Stimulated activated CD4-positive, alpha-beta T cell treated with anti-CD3 and anti-CD28 coated beads, Interleukin-2, amount 100 ng/mL, for 4 hours (primary cell): ENCODE measurements around the gene RRP36.

Experiments used
- DNase-seq: peaks from one replicate; pipeline ENCODE4 v3.0.0-alpha.2; 2020; ENCODE audit warnings: low read depth

Gene RRP36

DNA sequence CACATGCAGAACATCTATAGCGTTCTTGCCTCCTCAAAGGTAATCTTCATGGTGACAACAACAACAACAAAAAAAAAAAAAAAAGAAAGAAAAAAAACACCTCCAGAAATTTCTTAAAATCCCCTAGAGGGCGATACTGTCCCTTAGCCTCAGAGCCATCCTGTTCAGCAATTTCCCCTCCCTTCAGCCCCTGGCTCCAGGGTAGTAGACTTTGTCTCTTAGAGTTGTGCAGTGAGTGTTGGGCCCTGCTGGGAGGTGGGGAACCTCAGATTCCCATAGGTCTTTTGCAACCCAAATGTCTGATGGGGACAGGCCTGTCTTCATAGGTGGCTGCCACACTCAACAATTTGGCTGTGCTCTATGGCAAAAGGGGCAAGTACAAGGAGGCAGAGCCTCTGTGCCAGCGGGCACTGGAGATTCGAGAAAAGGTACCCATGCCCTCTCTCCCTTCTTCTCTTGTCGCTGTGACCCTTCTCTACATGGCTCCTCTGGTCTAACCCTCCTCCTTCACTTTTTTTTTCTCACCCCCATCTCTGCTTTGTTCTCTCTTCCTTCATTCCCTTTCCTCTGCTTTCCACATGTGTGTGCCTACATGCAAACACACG lies 48.7 kb downstream of the RRP36 start:
- DNase-seq: no peak

DNA sequence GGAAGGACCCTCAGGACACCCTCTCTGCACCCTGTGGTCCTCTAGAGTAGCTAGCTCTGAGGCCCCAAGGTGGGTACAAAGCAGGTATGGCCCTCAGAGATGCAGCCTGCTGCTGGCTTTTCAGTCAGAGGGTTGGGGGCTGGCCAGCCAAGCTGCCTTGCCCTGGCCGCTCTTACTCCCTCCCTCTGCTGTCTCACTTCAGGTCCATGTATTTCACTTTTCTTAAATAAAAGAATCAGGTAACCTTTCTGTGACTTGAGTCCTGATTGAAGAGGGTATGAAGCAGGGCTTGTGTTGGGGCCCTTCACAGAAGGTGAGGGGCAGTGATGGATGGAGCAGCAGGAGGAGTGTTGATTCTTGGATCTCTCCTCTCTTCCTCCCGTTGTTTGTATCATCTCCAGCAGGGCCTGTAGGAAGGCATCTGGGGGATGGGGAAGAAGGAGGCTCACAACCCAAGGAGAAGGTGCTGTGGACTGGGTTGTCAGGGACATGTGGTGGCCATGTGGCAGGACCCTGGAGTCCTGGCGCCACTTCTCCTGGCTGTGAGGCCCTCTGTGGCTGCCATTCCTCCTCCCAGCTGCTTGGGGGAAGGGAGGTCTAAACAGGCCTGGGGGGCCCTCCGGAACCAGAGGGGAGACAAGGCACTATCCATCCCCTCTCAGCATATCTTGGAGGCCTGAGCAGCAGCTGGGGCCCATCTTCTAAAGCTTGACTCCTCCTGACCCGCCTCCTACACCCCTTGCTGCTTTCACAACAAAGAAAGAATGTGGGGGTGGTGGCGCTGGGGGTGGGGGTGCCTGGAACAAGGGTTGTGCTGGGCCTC lies 53.6 kb downstream of the RRP36 start:
- no peak for DNase-seq

DNA sequence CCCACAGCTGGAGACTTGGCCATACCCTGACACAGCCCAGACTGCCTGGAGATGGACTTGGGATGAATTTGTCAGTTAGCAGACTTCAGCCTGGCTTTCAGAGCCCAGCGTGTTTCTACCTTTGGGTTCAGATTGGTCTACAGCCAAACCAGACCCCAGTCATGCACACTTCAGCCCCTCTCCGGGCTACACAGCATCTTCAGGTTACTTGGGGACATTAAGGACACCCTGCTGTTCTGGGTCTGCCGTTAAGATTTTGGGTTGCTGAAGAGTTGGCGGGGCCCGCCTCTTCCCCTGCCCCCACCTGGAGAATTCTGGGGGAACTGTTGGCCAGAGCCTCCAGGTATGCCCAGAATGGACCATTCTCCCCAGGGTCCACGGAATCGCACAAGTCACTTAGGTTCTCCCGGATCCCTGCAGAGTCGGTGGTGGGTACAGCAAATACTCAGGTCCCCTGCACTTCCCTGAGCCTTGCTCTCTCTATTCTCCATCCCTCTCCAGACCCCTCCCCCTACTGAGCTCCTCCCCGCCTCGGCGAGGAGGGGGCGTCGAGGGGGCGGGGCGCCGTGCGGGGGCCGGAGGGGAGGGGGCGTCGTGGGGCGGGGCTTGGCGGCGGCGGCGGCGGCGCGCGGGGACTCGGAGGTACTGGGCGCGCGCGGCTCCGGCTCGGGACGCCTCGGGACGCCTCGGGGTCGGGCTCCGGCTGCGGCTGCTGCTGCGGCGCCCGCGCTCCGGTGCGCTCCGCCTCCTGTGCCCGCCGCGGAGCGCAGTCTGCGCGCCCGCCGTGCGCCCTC lies 54.4 kb downstream of the RRP36 start, which contains the start of gene PTK7:
Gene PTK7 (plus strand): TSS at position 645 of the 794 bp plus-strand sequence. CDS start 175 bp downstream, outside the sequence.
- peak; percentile 35 for DNase-seq

DNA sequence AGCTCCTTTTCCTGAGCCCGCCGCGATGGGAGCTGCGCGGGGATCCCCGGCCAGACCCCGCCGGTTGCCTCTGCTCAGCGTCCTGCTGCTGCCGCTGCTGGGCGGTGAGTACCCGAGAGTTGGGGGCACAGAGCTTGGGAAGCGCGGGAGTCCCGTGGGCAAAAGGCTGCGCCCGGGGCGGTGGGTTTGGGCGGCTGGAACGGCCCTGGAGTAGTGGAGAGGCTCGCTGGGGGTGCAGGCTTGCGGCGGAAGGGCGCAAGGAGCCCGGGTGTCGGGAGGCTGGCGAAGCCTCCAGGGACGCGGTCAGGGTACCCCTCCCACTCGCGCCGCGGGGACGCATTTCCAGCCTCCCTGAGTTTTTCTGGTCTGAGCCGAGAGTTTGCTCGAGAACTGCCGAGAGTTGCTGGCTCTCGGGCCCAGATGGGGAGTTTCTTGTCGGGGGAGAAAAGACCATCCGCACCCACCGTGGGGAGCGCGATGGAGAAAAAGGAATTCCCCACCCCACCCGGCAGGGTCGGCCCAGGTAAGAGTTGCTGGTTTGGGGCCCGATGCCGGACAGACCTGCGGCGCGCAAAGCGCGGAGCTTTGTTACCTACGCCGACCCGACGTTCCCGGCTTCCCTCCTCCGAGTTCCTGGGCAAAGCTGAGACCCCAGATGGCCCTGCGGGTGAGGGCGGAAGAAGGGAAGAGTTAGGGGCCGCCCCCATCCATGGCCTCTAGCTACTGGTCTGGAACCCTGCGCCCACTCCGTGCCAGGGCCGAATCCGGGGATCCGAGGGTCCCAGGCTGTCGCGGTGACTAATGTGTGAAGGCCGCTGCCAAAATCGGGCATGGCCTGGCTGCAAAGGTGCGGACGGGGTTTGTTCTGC lies 55.3 kb downstream of the RRP36 start:
- DNase-seq: no peak

DNA sequence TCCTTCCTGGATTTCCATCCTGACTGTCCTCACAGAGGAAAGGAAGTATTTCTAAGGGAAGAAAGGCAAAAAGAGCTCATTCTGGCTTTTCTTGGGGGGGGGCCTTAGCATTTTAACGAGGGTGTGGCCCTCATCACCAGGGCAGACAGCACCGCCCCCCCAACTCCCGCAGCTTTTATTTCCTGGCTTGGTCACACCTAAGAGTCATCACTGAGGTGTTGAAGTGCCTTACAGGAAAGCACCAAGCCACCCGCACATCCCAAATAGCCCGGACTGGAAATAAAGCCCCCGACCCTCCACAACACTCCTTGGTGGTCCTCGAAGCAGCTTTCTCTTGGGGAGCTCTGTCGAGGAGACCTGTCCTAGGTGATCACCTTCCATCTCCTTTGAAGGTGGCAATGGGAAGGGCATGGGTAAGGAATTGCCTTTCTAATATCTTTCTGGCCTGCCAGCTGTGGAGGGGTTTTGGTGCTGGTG lies 55.9 kb downstream of the RRP36 start:
- DNase-seq: no peak

DNA sequence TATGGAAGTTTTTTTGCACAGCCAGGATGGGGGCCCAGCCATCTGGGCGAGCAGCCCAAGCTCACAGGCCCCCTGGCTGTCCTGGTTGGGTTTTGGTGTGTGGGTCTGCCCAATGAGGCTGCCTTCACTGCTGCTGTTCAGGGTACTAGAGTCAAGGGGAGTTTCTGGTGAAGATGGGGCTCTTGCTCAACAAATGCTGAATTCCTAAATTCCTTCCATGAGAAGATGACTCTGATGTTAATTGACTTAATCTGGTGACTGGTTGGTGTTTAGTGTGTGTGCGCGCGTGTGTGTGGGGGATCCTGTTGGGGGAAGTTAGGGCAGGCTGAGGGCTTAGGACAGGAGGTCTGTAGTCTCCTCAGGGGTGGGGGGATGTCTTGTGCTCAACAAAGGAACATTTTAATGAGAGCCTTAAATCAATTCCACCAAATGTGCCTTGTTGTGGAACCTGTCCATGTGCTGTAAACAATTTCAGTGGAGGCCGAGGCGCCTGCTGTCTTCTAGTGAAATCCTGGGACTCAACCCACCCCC lies 56.6 kb downstream of the RRP36 start:
- no peak for DNase-seq

DNA sequence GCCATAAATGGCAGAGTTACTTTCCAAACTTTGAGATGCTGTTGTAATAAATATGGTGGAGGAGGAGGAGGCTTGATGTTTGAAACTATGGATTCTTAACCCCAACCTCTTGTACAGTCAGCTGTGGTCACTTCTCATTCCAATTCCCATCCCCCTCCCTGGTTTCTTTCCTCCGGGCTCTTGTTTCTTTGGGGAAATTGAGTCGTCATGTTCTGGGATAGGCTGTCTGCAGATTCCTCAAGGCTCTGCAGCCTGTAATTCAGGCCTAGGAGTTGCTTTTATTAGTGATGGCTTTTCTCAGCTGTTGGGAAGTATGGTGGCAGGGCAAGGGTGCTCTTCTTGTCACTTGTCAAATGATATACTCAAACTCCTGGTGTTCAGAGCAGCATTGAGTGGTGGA lies 57.3 kb downstream of the RRP36 start:
- no peak for DNase-seq
